GM12872 (cell line): ENCODE results near the gene CRIP2.

Experiments
- CTCF ChIP-seq: IDR thresholded peaks from 3 replicates; pipeline ENCODE4 v1.5.1; 2011; ENCODE audit warnings: low read depth, mild to moderate bottlenecking, low read length, moderate library complexity; ENCODE audit not compliant: insufficient read depth

The CRIP2 gene

GRCh38 chr14:105492971-105493871, 18.6 kb downstream of the CRIP2 start:
- TF ChIP-seq CTCF = no peak

- TF ChIP-seq CTCF = no peak
These were observed 19.4 kb downstream of the CRIP2 start for GRCh38 chr14:105493921-105494605.

- TF ChIP-seq CTCF = no peak
These were observed 19.9 kb downstream of the CRIP2 start for GRCh38 chr14:105494606-105494929.

- TF ChIP-seq CTCF = no peak
These were observed 20.7 kb downstream of the CRIP2 start for GRCh38 chr14:105495101-105495989.

GRCh38 chr14:105495990-105496830, 21.6 kb downstream of the CRIP2 start:
- no peak for TF ChIP-seq CTCF

- TF ChIP-seq CTCF = no peak
These were observed 22.4 kb downstream of the CRIP2 start for GRCh38 chr14:105496831-105497591.
